NCI-H2227 (cell line): ENCODE measurements around the gene PEAK1.
A peak's percentile ranks its signal among the peaks of the same experiment; 100 is the strongest.

Experiments used
- DNase-seq: peaks from one replicate; lab custom pipeline; 2025; ENCODE audit not compliant: unreplicated experiment; lab: John Stamatoyannopoulos, UW

Gene PEAK1

DNA sequence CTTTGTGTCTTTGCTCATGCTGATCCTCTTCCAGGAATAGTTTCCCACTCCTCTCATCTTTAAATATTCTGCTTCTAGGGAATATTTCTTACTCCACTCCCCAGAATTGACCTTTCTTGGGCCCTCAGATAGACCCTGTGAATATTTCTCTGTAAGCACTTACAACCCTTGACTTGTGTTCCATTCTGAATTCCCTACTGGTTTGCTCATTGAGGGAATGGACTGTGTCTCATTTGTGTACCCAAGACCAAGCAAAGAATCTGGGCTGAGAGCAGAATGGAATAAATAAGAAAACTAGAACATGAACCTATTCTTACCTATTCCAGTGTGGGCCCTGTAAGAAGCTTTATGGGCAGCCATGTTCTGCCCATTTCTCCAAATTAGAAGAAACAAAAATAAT, 276.3 kb downstream of the PEAK1 start:
- DNase-seq = no peak

- no peak for DNase-seq
These were observed 276.7 kb downstream of the PEAK1 start for GRCh38 chr15:77143191-77143590.

DNA sequence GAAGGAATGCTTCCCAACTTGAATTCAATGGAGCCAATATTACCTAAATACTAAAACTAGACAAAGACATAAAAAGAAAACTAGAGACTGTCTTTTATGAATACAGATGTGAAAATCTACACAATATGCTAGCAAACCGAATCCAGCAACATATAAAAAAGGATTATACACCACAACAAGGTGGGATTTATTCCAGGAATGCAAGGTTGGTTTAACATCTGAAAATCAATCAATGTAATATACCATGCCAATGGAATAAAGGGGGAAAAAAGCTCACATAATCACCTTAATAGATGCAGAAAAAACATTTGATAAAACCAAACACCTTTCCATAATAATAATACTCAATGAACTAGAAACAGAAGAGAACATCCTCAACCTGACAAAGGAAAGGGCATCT, 279.7 kb downstream of the PEAK1 start:
- no peak for DNase-seq

DNA sequence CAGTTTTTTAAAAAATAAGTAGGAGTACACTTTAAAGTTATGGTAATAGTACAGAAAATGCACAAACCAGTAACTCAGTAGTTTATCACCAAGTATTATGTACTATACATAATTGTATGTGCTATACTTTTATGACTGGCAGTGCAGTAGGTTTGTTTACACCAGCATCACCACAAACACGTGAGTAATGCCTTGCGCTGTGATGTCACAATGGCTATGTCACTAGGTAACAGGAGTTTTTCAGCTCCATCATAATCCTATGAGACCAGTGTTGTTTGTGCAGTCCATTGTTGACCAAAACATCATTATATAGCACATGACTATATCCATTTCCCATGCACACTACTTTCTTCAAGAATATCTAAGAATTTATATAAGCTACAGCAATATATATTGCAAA, 280.6 kb downstream of the PEAK1 start:
- DNase-seq = no peak

DNA sequence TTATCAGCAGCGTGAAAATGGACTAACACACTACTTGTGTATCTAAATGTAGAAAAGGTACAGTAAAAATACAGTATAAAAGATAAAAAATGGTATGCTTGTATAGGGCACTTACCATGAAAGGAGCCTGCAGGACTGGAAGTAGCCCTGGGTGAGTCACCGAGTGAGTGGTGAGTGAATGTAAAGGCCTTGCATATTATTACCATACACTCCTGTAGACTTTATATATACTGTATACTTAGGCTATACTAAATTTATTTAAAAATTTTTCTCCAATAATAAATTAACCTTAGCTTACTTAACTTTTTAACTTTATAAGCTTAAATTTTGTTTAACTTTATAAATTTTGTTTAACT, 281.8 kb downstream of the PEAK1 start:
- no peak for DNase-seq

- DNase-seq = no peak
These were observed 284.7 kb downstream of the PEAK1 start for GRCh38 chr15:77135181-77135580.

DNA sequence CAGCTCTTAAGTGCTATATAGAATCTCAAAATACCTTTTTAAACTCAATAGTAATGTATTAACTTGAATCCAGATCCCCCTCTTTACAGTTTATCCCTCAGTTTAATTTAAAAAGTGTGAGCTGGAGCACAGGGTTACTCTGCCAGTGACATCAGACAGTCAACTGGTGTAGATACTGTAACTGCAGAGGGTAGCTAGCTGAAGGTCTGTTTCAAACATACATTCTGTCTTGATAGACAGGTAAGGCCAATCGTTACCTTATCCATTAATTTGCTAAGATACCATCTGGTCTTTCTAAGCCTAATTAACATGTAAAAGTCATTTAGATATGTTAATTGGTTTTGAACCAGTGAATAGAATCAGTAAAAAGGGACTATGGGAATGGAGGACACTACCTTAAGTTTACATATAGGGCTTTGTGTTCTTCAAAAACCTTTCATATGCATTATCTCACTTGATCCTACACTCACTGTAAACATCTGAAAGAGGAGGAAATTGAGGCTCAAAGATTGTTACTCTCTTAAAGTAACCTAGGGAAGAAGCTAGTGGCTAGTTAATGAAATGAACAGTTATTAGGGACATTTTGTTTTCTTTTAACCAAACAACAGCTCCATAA, 289.5 kb downstream of the PEAK1 start:
- no peak for DNase-seq

- DNase-seq = no peak
These were observed 292.3 kb downstream of the PEAK1 start for GRCh38 chr15:77127626-77128025.

GRCh38 chr15:77126529-77127326, 293.2 kb downstream of the PEAK1 start:
- DNase-seq = no peak

DNA sequence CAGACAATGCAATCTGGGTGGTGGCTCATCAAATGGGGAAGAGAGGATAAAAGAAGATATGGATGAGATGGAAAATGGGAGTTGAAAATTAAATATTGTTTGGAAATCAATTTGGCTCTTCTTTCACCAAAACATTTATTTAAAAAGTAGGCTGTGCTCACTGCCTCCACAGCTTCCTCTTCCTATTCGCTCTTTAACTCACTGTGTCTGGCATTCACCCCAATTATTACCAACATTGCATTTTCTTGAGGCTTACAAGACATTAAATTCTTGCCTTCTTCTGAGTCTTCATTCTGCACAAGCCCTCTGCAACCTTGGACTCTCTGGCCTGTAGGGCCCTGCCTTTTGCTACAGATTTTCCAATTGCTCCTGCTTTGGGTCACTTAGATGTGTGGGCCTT, 296.1 kb downstream of the PEAK1 start:
- no peak for DNase-seq

DNA sequence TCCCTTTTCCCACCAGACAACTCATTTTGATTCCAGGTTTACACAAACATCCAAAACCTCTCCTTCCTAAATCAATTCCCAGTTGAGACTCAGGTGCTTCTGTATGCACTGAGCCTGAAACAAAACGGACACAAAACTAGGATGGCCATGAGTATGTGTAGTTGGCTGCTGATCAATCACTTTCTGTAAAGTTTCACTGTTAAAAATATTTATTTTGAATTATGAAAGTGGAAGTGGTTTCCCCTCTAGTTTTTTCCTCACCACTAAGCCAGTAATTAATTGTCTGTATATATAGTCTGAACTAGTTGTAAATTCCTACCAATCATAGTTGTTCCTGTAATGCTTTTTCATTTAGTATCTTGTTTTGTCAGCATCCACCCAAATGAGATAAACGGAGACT, 297.3 kb downstream of the PEAK1 start:
- no peak for DNase-seq

DNA sequence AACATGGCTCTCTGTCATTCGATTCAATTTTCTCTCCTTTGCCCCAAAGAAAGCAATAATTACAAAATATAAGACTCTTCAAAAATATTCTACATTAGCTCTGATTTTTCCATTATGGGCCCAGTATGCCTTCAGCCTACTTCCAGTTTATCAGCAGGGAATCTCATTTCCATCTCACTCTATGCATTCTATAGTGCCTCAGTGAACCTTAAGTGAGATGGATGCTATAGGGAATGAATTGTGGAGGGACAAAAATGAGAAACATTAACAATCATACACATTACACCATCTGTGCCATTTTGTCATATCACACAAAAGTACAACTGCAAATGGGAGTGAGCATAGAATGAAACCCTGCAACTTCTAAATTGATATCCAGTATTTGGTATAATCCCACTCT, 298.3 kb downstream of the PEAK1 start:
- no peak for DNase-seq

- DNase-seq = no peak
These were observed 299.3 kb downstream of the PEAK1 start for GRCh38 chr15:77120576-77120975.

DNA sequence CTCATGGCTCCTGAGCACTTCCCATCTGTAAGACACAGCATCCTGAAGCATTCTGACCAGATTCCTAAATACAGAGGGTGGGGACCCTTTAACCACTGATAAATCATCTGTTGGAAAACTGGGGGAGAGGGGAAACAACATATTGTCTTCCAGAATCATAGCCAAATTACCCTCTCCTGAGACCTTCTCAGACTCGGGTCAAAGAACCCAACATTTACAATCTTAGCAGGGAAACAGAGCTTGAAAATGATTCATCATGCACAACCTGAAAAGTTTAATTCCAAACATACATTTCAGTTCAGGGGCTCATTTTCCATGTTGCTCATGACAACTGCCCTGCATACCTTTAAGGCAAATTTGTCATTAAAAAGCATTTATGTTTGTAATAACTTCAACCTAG, 300.5 kb downstream of the PEAK1 start:
- no peak for DNase-seq

- peak; percentile 41 for DNase-seq
These were observed 301.0 kb downstream of the PEAK1 start for GRCh38 chr15:77118882-77119321.

DNA sequence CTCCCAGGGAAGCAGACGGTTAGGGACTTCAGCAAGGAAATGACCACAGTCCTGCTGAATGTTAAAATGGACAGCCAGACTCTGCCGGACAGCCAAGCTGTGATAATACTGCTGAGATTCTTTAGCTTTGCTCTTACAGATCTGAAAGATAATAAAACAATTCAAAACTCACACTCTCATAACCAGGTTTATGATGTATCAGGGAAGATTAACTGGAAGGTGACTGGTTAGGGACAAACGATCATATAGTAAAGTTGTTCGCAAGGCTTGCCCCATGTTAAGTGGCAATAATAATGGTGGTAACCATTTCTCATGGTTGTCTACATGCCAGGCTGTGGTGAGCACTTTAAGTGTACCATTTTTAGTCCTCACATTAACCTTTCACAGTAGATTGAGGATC, 304.7 kb downstream of the PEAK1 start:
- DNase-seq = no peak

DNA sequence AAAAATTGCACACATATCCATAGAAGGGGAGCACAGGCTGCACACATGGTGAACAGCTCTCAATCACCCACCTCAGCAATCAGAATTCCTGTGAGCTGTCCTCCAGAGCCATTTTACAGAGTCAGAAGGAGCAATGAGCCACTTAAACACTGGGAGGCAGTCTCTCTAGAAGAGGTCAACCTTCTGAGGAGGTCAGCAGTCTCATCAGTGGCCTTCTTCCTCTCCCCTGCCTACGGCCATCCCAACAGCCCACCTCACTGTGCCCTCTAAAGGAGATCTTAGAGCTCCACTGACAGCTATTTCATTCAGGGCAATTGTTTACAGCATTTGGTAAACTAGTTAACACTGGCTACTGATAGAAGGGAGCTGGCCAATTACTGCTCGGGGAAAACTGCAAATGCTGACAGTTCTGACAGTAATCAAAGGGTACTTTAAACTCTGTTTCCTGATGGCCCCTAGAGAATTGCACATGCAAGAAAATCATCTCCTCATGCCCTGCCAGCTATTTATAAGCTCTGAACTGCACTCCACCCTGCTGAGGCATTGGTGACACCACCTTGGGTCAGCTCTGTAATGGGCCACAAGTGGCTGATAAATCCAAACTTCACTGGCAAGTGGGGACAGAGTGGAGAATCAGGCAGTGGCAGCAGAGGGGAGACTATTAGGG, 306.9 kb downstream of the PEAK1 start:
- DNase-seq = peak; percentile 35

DNA sequence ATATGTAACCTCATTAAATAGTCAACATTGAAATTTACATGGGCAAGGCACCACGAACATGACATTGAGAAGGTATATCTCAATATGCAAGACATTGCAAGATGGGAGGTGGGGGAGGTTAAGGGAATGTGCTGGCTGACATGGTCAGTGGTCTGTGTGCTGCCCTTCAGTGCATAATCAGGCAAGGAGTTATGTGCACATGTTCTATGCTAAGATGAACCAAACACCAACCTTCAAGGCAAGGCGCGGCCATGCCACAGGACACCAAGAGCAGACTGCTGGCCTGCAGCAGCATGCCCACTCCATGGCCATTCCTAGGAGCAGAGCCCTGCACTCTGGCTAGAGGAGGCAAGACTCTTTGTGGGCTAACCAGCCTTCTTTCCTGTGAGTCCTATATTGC, 308.1 kb downstream of the PEAK1 start:
- DNase-seq = no peak

GRCh38 chr15:77107531-77108355, 312.2 kb downstream of the PEAK1 start:
- peak; percentile 63 for DNase-seq

- DNase-seq = no peak
These were observed 312.8 kb downstream of the PEAK1 start for GRCh38 chr15:77107068-77107467.

DNA sequence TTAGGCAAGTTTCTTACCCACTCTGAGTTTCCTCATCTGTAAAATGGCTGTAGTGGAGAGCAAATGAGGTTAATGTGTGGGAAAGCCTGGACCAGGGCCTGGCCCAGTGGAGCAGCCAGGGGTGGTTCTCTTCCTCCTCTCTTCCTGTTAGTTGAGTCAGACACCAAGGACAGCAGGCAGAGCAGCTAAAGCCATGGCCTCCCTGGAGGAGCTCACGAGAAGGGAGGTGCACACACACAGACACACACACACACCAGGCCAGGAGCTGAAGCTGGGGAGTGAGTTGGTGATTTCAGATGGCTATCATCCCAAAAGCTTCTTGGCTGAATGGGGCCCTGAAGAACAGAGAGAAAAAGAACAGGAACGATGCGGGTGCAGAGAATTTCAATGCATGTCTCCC, 315.7 kb downstream of the PEAK1 start:
- DNase-seq = no peak
